NT2/D1 (cell line): ENCODE measurements around the gene ATF6B.

ENCODE experiments used
- SUZ12 ChIP-seq: IDR thresholded peaks from 2 replicates; pipeline ENCODE4 v1.6.1; 2011; ENCODE audit not compliant: insufficient read length, insufficient read depth; ENCODE audit errors: extremely low read depth
- YY1 ChIP-seq: IDR thresholded peaks from 2 replicates; pipeline ENCODE4 v1.6.1; 2011; ENCODE audit not compliant: insufficient read length, insufficient read depth
- ZNF274 ChIP-seq: IDR thresholded peaks from 2 replicates; pipeline ENCODE4 v1.6.1; 2011; ENCODE audit warnings: mild to moderate bottlenecking, low read depth, low read length

DNA sequence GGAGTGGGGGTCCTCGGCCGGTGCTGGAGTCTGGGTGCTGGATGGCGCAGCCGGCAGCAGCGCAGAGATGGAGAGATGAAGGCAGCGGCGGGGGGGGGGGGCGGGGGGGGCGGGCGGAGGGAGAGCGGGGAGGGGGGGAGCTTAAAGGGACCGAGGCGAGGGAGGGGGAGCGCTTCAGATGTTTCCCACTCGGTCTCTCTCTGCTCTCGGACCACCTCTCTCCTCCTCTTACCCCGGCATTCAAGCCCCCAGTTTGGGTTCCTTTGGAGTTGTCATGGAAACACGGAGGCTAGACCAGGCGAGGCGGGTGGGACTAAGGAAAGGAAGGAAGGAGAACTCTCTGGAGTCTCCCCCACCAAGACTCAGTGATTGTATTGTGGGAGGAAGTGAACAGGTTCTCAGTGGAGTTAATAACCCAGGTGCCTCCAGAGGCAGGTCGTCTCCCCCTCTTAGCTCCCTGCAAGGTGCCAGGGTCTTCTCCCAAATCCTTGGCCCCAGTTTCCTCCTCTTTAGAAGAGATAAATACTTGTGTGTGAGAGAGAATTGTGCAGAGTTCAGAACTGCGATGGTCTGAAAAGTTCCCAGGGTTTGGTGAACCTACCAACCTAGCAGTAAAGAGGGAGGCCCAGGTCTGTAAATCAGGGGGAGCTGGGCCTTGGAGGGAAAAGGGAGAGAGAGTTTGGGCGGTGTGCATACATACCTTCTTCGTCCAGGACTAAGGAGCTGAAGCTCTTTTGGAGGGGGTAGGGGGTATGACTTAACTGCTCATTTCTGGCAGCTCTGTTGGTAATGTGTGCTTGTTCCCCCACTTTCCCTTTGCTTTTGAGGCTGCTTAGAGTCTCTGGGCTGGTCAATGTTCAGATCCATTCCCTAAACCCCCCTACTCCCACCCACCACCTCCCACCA is 24.1 kb upstream of the ATF6B start, which contains the start of gene PRRT1:
- TF ChIP-seq YY1: no peak
- TF ChIP-seq SUZ12: no peak
- TF ChIP-seq ZNF274: no peak
